ENCODE measurements around the gene TUSC7.

The TUSC7 gene

GRCh38 chr3:116667791-116668190, 41.8 kb upstream of the TUSC7 start:
- H3K4me1 ChIP-seq (ENCODE audit: low read length): no peaks in the 10 kb centered on the region
- H2AFZ ChIP-seq (ENCODE audit: low read depth, low read length): no peak overlapping the region
- H3K27ac ChIP-seq (ENCODE audit: low read length): no peak overlapping the region
- no peaks in the 10 kb centered on the region for H3K27me3 ChIP-seq (ENCODE audit: low read depth, low read length)
- H3K79me2 ChIP-seq (ENCODE audit: low read length): no peaks in the 10 kb centered on the region
- no peaks in the 10 kb centered on the region for H3K36me3 ChIP-seq (replicated peaks; ENCODE audit: low read depth, low read length)
- H3K9ac ChIP-seq (ENCODE audit: low read length): no peak overlapping the region
- no peak overlapping the region for H3K4me2 ChIP-seq (ENCODE audit: low read length)
- no peaks in the 10 kb centered on the region for H4K20me1 ChIP-seq (ENCODE audit: insufficient read depth, low read length)
- TF ChIP-seq EZH2phosphoT487 (IDR thresholded peaks at IDR 0.05; ENCODE audit: low read depth) (no peak), CTCF (IDR thresholded peaks at IDR 0.05; ENCODE audit: low read depth, low read length) (no peak)
- H3K4me3 ChIP-seq (ENCODE audit: low read length): no peak overlapping the region
- no peaks in the 10 kb centered on the region for H3K9me3 ChIP-seq (ENCODE audit: insufficient read depth, low read length)

- Histone ChIP-seq H3K4me1 (ENCODE audit: low read length) (no peaks in the 10 kb centered on the region), H3K9ac (ENCODE audit: low read length) (no peak overlapping the region), H3K36me3 (replicated peaks; ENCODE audit: low read depth, low read length) (no peaks in the 10 kb centered on the region), H3K4me2 (ENCODE audit: low read length) (no peak overlapping the region), H3K9me3 (ENCODE audit: insufficient read depth, low read length) (no peaks in the 10 kb centered on the region), H3K27me3 (ENCODE audit: low read depth, low read length) (no peaks in the 10 kb centered on the region), H4K20me1 (ENCODE audit: insufficient read depth, low read length) (no peaks in the 10 kb centered on the region), H3K79me2 (ENCODE audit: low read length) (no peaks in the 10 kb centered on the region), H2AFZ (ENCODE audit: low read depth, low read length) (no peak overlapping the region; the same call in 1 of the 2 replicates), H3K27ac (ENCODE audit: low read length) (no peak overlapping the region), H3K4me3 (ENCODE audit: low read length) (no peak overlapping the region)
- TF ChIP-seq EZH2phosphoT487 (IDR thresholded peaks at IDR 0.05; ENCODE audit: low read depth) (no peak), CTCF (IDR thresholded peaks at IDR 0.05; ENCODE audit: low read depth, low read length) (no peak)
These were observed 40.0 kb upstream of the TUSC7 start for GRCh38 chr3:116669576-116669975.

- Histone ChIP-seq H3K9me3 (ENCODE audit: insufficient read depth, low read length) (no peaks in the 10 kb centered on the region), H3K4me3 (ENCODE audit: low read length) (no peak overlapping the region)
- TF ChIP-seq EZH2phosphoT487 (IDR thresholded peaks at IDR 0.05; ENCODE audit: low read depth) (no peak), CTCF (IDR thresholded peaks at IDR 0.05; ENCODE audit: low read depth, low read length) (no peak)
These were observed 38.4 kb upstream of the TUSC7 start for GRCh38 chr3:116671151-116671550.

GRCh38 chr3:116678853-116679252, 30.7 kb upstream of the TUSC7 start:
- no peak overlapping the region for H3K9ac ChIP-seq (ENCODE audit: low read length)
- no peak overlapping the region for H3K4me3 ChIP-seq (ENCODE audit: low read length)
- H3K27me3 ChIP-seq (ENCODE audit: low read depth, low read length): no peaks in the 10 kb centered on the region
- no peaks in the 10 kb centered on the region for H3K36me3 ChIP-seq (replicated peaks; ENCODE audit: low read depth, low read length)
- no peaks in the 10 kb centered on the region for H3K79me2 ChIP-seq (ENCODE audit: low read length)
- no peak for TF ChIP-seq CTCF (IDR thresholded peaks at IDR 0.05; ENCODE audit: low read depth, low read length)
- H4K20me1 ChIP-seq (ENCODE audit: insufficient read depth, low read length): no peaks in the 10 kb centered on the region
- no peaks in the 10 kb centered on the region for H3K9me3 ChIP-seq (ENCODE audit: insufficient read depth, low read length)
- H3K27ac ChIP-seq (ENCODE audit: low read length): no peak overlapping the region
- H2AFZ ChIP-seq (ENCODE audit: low read depth, low read length): no peak overlapping the region
- H3K4me1 ChIP-seq (ENCODE audit: low read length): no peaks in the 10 kb centered on the region
- H3K4me2 ChIP-seq (ENCODE audit: low read length): no peak overlapping the region

More at GRCh38 chr3:116671151-116671550, 38.4 kb upstream of the TUSC7 start:
- Histone ChIP-seq H4K20me1 (ENCODE audit: insufficient read depth, low read length) (no peaks in the 10 kb centered on the region), H3K9ac (ENCODE audit: low read length) (no peak overlapping the region), H2AFZ (ENCODE audit: low read depth, low read length) (no peak overlapping the region), H3K4me2 (ENCODE audit: low read length) (no peak overlapping the region), H3K27ac (ENCODE audit: low read length) (no peak overlapping the region), H3K4me1 (ENCODE audit: low read length) (no peaks in the 10 kb centered on the region), H3K27me3 (ENCODE audit: low read depth, low read length) (no peaks in the 10 kb centered on the region), H3K79me2 (ENCODE audit: low read length) (no peaks in the 10 kb centered on the region), H3K36me3 (replicated peaks; ENCODE audit: low read depth, low read length) (no peaks in the 10 kb centered on the region)

Data from OCI-LY3 (cell line).